ENCODE measurements around the gene LRRC45. TPM values are rescaled to one million over a fixed set of nuclear protein-coding genes. Genes with fewer than 3 reads are reported as not detected.
A peak's percentile ranks its signal among the peaks of the same experiment; 100 is the strongest.

Gene LRRC45
- total and polyA plus RNA-seq, 9 of the 15 experiments (the other 6 are each of a cell fraction or from before 2014, with no cell fraction given): 3.5 to 21.5 (median 11.2) TPM; not detected in 2

DNA sequence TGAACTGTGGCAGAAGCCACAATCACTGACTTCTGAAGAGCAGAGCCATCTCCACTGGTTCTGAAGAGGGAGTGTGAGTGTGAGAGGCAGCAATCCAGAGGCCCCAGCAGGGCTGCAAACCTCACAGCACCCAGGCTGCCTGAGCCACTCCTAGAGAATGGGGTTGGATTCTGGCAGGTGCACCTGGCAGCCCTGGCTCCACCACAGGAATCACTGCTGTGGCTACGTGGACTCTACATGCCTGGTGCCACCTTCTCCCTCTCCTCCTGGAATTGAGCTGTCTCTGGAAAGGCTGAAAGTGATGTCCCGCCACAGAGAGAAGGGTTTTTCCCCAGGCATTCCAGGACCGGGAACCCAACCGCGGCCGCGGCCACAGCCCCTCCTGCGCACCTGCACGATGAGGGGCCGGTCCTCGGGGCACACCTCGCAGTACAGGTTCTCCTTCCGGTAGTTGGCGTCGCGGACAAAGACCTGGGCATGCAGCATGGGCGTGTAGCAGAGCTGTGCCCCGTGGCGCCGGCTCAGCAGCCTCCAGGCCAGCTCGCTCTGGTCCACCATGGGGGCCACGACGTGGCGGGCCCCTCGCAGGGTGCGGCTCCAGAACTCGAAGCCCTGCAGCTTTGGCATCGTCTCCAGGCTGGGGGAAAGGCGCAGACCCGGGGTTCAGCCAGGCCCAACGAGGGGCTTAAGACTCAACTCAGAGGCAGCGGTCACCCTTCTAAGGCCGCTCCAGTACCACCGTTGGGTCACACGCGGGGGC is 41.5 kb downstream of the LRRC45 start:
- intact Hi-C loops (cut with micrococcal nuclease) (no loop called here), in situ Hi-C loops (cut with MboI) (no loop called here)
- no peak for ATAC-seq
- Histone ChIP-seq H2AFZ (ENCODE audit: low read depth, low read length) (no peak overlapping the region), H3K9me1 (ENCODE audit: control insufficient read depth, insufficient read depth, low read length) (no peaks in the 10 kb centered on the region), H3K9me3 (replicated peaks; ENCODE audit: control insufficient read depth, insufficient read depth, low read depth, low read length) (no peaks in the 10 kb centered on the region), H3K4me2 (ENCODE audit: insufficient read depth, low read length) (peak overlapping the region; percentile 91), H3K27ac (ENCODE audit: extremely low read depth, low read depth, low read length) (peak overlapping the region; percentile 79), H3K27me3 (ENCODE audit: control insufficient read depth in 2 of 2, insufficient read depth in 2 of 2, low read length in 2 of 2) (no peaks in the 10 kb centered on the region), H4K20me1 (replicated peaks; ENCODE audit: control insufficient read depth, insufficient read depth, low read length) (no peaks in the 10 kb centered on the region; the same call in 1 of the 2 replicates), H3K9ac (ENCODE audit: insufficient read depth in 1 of 2, low read depth in 2 of 2, low read length in 2 of 2) (peak overlapping the region; percentile 98 to 100), H3K4me1 (replicated peaks in 1 of 2; ENCODE audit: control insufficient read depth in 2 of 2, insufficient read depth in 2 of 2, low read length in 2 of 2) (peaks cover 3 to 62% of the 10 kb centered on the region in 2 experiments; a peak in 3 of 5 replicates), H3K4me3 (peak overlapping the region; percentile 99), H3K36me3 (ENCODE audit: control insufficient read depth, insufficient read depth, low read length) (peaks cover 48% of the 10 kb centered on the region; the same call in 2 of the 3 replicates), H3K79me2 (ENCODE audit: control insufficient read depth, insufficient read depth, low read length) (peaks cover 28% of the 10 kb centered on the region)
- WGBS (ENCODE audit: insufficient coverage, low coverage, missing lambda C conversion rate): 34% methylated on average over 17 of the region's 36 CpGs
- no peak for DNase-seq (ENCODE audit: extremely low read depth in 1 of 4, low spot score in 3 of 4)
- ChIA-PET POLR2A (interaction anchor here (0.6 to 3.9 kb wide), 5 partner anchors 12 to 231 kb away, joined by 3 to 24 read pairs (median 4); partner anchors contain the start of gene FASN), CTCF (ENCODE audit: low intra/inter-chr PET ratio) (no interaction called here)
- no peak for FAIRE-seq
- TSS peak; percentile 61 for BruUV-seq (replicated peaks)
- TF ChIP-seq, protein P1, sequence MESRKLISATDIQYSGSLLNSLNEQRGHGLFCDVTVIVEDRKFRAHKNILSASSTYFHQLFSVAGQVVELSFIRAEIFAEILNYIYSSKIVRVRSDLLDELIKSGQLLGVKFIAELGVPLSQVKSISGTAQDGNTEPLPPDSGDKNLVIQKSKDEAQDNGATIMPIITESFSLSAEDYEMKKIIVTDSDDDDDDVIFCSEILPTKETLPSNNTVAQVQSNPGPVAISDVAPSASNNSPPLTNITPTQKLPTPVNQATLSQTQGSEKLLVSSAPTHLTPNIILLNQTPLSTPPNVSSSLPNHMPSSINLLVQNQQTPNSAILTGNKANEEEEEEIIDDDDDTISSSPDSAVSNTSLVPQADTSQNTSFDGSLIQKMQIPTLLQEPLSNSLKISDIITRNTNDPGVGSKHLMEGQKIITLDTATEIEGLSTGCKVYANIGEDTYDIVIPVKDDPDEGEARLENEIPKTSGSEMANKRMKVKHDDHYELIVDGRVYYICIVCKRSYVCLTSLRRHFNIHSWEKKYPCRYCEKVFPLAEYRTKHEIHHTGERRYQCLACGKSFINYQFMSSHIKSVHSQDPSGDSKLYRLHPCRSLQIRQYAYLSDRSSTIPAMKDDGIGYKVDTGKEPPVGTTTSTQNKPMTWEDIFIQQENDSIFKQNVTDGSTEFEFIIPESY (CRISPR knock-in tag; IDR thresholded peaks at IDR 0.05): 0 out of 2 replicates have a peak, but pooled peaks have one; percentile 10
- TF ChIP-seq CC2D1A (IDR thresholded peaks at IDR 0.05) (no peak), IRF2 (CRISPR knock-in tag; IDR thresholded peaks at IDR 0.05) (no peak), CBFB (CRISPR knock-in tag; IDR thresholded peaks at IDR 0.05) (0 out of 2 replicates have a peak, but pooled peaks have one; percentile 59), RBM14 (IDR thresholded peaks at IDR 0.05; ENCODE audit: borderline replicate concordance, insufficient read depth, low read depth, low read length) (0 out of 2 replicates have a peak, but pooled peaks have one; percentile 19), RBFOX2 (IDR thresholded peaks at IDR 0.05; ENCODE audit: low read depth, low read length) (peak; percentile 15), MIER1 (IDR thresholded peaks at IDR 0.05; ENCODE audit: low read depth) (no peak)
- TF ChIP-seq, protein P2, sequence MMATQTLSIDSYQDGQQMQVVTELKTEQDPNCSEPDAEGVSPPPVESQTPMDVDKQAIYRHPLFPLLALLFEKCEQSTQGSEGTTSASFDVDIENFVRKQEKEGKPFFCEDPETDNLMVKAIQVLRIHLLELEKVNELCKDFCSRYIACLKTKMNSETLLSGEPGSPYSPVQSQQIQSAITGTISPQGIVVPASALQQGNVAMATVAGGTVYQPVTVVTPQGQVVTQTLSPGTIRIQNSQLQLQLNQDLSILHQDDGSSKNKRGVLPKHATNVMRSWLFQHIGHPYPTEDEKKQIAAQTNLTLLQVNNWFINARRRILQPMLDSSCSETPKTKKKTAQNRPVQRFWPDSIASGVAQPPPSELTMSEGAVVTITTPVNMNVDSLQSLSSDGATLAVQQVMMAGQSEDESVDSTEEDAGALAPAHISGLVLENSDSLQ (IDR thresholded peaks at IDR 0.05): no peak
- TF ChIP-seq, protein P3, sequence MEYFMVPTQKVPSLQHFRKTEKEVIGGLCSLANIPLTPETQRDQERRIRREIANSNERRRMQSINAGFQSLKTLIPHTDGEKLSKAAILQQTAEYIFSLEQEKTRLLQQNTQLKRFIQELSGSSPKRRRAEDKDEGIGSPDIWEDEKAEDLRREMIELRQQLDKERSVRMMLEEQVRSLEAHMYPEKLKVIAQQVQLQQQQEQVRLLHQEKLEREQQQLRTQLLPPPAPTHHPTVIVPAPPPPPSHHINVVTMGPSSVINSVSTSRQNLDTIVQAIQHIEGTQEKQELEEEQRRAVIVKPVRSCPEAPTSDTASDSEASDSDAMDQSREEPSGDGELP (CRISPR knock-in tag; IDR thresholded peaks at IDR 0.05; ENCODE audit: borderline replicate concordance): 0 out of 2 replicates have a peak, but pooled peaks have one; percentile 12
- TF ChIP-seq, protein P4, sequence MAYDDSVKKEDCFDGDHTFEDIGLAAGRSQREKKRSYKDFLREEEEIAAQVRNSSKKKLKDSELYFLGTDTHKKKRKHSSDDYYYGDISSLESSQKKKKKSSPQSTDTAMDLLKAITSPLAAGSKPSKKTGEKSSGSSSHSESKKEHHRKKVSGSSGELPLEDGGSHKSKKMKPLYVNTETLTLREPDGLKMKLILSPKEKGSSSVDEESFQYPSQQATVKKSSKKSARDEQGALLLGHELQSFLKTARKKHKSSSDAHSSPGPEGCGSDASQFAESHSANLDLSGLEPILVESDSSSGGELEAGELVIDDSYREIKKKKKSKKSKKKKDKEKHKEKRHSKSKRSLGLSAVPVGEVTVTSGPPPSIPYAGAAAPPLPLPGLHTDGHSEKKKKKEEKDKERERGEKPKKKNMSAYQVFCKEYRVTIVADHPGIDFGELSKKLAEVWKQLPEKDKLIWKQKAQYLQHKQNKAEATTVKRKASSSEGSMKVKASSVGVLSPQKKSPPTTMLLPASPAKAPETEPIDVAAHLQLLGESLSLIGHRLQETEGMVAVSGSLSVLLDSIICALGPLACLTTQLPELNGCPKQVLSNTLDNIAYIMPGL (CRISPR knock-in tag; IDR thresholded peaks at IDR 0.05): 0 out of 2 replicates have a peak, but pooled peaks have one; percentile 5
